ENCODE results near the gene HDHD5.

Gene HDHD5

DNA sequence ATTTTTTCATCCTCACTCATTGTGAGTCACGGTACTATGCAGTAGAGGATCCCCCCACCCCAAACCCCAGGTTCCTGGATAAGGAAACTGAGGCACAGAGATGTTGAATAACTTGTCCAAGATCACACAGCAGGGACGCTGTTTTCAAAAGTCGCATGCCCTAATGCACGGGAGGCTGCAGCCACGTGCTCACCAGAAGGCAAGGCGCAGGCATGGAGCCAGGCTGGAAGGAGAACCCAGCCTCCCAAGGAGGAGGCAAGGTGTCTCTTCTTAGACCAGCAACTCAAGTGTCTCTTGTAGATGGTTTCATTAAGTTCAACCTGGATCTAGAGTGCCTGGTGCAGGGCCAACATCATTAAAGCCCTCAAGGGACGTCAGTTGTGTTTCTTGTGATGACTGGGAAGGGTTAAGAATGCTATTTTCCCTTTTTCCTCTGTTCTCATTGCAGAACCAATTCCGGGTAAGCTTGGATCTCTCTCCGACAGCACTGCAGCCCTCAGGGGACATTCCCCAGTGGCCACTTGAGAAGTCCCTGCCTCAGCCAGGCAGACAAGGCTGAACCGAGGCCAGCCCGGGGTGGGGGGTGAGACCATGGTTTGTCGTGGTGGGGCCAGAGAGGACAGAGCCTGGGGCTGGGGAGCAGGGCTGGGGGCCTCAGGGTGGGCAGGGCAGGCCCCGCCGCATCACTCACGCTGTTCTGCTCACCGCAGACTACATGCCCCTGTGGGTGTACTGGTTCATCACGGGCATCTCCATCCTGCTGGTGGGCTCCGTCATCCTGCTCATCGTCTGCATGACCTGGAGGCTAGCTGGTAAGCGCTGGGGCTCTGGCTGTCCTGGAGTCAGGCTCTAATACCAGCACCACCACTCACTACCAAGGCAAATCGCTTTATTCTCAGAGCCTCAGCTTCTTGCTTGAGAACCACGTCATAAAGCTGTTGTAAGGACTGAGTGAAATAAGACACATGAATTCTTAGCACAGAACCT lies 53.6 kb downstream of the HDHD5 start:
- no peak for DNase-seq

DNA sequence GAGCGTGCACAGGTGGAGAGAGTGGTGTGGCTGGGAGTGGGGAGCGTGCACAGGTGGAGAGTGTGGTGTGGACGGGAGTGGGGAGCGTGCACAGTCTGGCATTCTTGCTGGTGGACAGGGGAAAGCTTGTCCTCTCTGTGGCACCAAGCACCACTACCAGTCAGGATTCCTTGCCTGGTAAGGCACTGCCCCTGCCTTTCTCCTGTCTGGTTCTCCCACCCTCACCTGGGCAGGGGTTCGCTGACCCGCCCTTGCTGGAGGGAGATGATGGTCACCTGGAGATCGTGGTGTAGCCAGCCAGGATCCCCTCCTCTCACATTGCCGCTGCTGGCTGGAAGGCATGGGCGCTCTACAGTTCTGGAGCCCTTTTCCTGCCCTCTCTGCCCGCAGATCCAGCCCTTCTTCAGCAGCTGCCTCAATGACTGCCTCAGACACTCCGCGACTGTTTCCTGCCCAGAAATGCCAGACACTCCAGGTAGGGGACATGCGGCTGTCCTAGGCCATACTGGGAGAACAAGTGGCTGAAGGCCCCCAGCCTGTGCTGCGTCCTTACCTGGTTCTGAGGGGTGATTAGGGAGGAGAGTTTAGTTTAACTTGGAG lies 54.6 kb downstream of the HDHD5 start:
- DNase-seq: no peak

DNA sequence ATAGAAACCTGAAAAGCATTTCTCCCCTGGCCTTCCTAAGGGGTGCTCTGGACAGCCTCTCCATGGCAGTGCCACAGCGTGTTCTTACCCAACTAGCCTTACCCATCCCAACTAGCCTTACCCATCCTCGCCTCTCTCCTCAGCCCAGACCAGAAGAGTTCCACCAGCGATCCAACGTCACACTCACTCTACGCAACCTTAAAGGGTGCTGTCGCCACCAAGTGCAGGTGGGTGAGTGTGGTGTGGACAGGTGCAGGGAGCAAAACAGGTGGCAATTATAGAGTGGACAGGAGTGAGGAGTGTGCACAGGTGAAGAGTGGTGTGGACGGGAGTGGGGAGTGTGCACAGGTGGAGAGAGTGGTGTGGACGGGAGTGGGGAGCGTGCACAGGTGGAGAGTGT lies 55.7 kb downstream of the HDHD5 start:
- DNase-seq: no peak

GRCh38 chr22:17102297-17102667 lies 56.8 kb downstream of the HDHD5 start:
- no peak for DNase-seq

GRCh38 chr22:17101475-17102296 lies 57.4 kb downstream of the HDHD5 start:
- no peak for DNase-seq

GRCh38 chr22:17100621-17101020 lies 58.5 kb downstream of the HDHD5 start:
- no peak for DNase-seq

- DNase-seq: no peak
Observed at GRCh38 chr22:17098379-17098819, 60.7 kb downstream of the HDHD5 start.

DNA sequence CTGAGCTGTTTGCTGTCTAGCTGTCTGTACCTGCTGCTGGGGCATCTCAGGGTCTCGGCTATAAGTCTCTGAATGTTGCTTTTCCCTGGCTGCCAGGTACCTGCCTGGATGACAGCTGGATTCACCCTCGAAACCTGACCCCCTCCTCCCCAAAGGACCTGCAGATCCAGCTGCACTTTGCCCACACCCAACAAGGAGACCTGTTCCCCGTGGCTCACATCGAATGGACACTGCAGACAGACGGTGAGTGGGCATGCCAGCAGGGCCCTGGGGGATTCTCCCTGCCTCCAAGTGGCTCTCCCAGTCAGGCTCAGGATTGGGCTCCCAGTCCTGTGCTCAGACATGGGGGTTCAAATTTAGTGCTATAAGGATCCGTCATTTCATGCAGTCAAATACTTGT lies 61.4 kb downstream of the HDHD5 start:
- DNase-seq: no peak

- no peak for DNase-seq
Observed at GRCh38 chr22:17097062-17097461, 62.0 kb downstream of the HDHD5 start.

GRCh38 chr22:17096071-17096470 lies 63.0 kb downstream of the HDHD5 start:
- DNase-seq: no peak

GRCh38 chr22:17095538-17095937 lies 63.5 kb downstream of the HDHD5 start:
- no peak for DNase-seq

GRCh38 chr22:17093081-17093480 lies 66.0 kb downstream of the HDHD5 start:
- no peak for DNase-seq

DNA sequence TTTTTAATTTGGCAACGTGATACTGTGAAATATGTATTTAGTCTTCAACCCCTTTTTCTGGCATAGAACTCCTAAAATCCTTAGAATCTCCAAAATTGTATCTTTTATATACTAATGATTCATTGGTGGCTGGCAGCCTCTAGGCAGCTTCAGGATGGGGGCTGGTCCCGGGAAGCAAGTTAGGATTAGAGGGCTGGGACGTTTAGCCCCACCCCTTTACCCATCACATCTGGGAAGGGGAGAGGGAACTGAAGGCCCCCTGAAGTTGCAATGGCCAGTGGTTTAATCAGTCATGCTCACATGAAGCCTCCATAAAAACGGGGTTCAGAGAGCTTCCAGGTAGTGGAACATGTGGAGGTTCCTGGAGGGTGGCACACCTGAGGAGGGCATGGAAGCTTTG lies 67.2 kb downstream of the HDHD5 start:
- DNase-seq: no peak

DNA sequence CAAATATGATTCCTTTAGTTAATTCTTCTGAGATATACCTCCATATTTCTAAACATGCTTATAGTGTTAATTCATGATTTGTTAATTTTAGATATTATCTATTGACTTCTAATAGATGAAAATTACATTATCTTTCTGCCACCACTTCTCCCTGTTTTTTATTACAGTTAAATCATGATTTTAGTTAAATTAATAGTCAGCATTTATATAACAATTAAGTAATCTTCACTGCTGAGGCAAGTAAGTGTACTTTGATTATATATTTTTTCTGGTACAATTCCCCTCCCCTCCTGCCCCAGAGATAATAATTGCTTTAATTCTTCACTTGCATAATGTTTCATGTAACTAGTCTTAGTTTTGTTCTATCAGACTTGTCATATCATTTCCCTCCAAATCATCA lies 68.5 kb downstream of the HDHD5 start:
- DNase-seq: no peak

Measured in fibroblast of skin of back (primary cell).